Activated CD8-positive, alpha-beta memory T cell treated with anti-CD3 and anti-CD28 coated beads, Interleukin-2, amount 50 U/mL, for 1 hour (primary cell): ENCODE results near the gene NME3.
"Not testable (repeated sequence)": the region's sequence is repeated elsewhere in the genome, so short reads cannot be mapped to it uniquely, and the experiment has no call there.

Experiments used
- DNase-seq: peaks from one replicate; pipeline ENCODE4 v3.0.0-alpha.2; 2020; ENCODE audit errors: extremely low read depth

NME3 gene

GRCh38 chr16:1771188-1771863 lies at the start of gene NME3:
NME3 (minus strand) TSS chr16:1771543; CDS start chr16:1771534, 9 bp downstream.
- no peak for DNase-seq

- no peak for DNase-seq
Observed at GRCh38 chr16:1820946-1821290, 49.6 kb upstream of the NME3 start.

- no peak for DNase-seq
Observed at GRCh38 chr16:1820096-1820945, 49.0 kb upstream of the NME3 start.

GRCh38 chr16:1819611-1820010 lies 48.3 kb upstream of the NME3 start:
- DNase-seq = no peak

- DNase-seq = no peak
Observed at GRCh38 chr16:1818873-1819525, 47.7 kb upstream of the NME3 start.

GRCh38 chr16:1818204-1818872 lies 47.0 kb upstream of the NME3 start:
- no peak for DNase-seq

GRCh38 chr16:1817716-1818115 lies 46.4 kb upstream of the NME3 start:
- DNase-seq = no peak

GRCh38 chr16:1817276-1817589 lies 45.9 kb upstream of the NME3 start:
- no peak for DNase-seq

- DNase-seq = no peak
Observed at GRCh38 chr16:1816396-1817275, 45.3 kb upstream of the NME3 start.

GRCh38 chr16:1815461-1815860 lies 44.1 kb upstream of the NME3 start:
- DNase-seq = no peak

GRCh38 chr16:1812732-1813163 lies 41.4 kb upstream of the NME3 start:
- no peak for DNase-seq

GRCh38 chr16:1810536-1810935 lies 39.2 kb upstream of the NME3 start:
- no peak for DNase-seq

- DNase-seq = no peak
Observed at GRCh38 chr16:1810106-1810505, 38.8 kb upstream of the NME3 start.

- DNase-seq = no peak
Observed at GRCh38 chr16:1809281-1809801, 38.0 kb upstream of the NME3 start.

- no peak for DNase-seq
Observed at GRCh38 chr16:1808691-1809090, 37.3 kb upstream of the NME3 start.

GRCh38 chr16:1807626-1808025 lies 36.3 kb upstream of the NME3 start:
- no peak for DNase-seq

- no peak for DNase-seq
Observed at GRCh38 chr16:1800701-1801100, 29.4 kb upstream of the NME3 start.

GRCh38 chr16:1799263-1799662 lies 27.9 kb upstream of the NME3 start:
- not testable (repeated sequence) for DNase-seq

GRCh38 chr16:1794908-1795666 lies 23.7 kb upstream of the NME3 start:
- DNase-seq = no peak

- no peak for DNase-seq
Observed at GRCh38 chr16:1794221-1794871, 23.0 kb upstream of the NME3 start.
